ENCODE measurements around the gene HNF1B.

GRCh38 chr17:37696366-37696765 lies 48.5 kb downstream of the HNF1B start:
- TF ChIP-seq, protein P1, sequence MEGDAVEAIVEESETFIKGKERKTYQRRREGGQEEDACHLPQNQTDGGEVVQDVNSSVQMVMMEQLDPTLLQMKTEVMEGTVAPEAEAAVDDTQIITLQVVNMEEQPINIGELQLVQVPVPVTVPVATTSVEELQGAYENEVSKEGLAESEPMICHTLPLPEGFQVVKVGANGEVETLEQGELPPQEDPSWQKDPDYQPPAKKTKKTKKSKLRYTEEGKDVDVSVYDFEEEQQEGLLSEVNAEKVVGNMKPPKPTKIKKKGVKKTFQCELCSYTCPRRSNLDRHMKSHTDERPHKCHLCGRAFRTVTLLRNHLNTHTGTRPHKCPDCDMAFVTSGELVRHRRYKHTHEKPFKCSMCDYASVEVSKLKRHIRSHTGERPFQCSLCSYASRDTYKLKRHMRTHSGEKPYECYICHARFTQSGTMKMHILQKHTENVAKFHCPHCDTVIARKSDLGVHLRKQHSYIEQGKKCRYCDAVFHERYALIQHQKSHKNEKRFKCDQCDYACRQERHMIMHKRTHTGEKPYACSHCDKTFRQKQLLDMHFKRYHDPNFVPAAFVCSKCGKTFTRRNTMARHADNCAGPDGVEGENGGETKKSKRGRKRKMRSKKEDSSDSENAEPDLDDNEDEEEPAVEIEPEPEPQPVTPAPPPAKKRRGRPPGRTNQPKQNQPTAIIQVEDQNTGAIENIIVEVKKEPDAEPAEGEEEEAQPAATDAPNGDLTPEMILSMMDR (conservative IDR thresholded peaks at IDR 0.05), result no peak
- no peak for TF ChIP-seq ZFX (IDR thresholded peaks at IDR 0.05)

Measured in C4-2B (cell line).